SH-SY5Y (cell line): ENCODE measurements around the gene SARDH.

Experiments
- GATA2 ChIP-seq: IDR thresholded peaks from 2 replicates; pipeline ENCODE4 v1.6.1; 2011; ENCODE audit warnings: mild to moderate bottlenecking, low read depth, low read length
- GATA3 ChIP-seq: IDR thresholded peaks from 2 replicates; pipeline ENCODE4 v1.6.1; 2011; ENCODE audit warnings: low read depth, mild to moderate bottlenecking, low read length, moderate library complexity

GRCh38 chr9:133769511-133770075 is 31.4 kb upstream of the SARDH start:
- TF ChIP-seq GATA3 (no peak), GATA2 (no peak)
